HEK293T (cell line): ENCODE measurements around the gene RPS19BP1.

Experiments used
- NFRKB ChIP-seq: fragments of 450-650 bp; IDR thresholded peaks from 2 replicates; pipeline ENCODE4 v1.6.1; 2016; ENCODE audit warnings: mild to moderate bottlenecking, moderate library complexity
- SUZ12 ChIP-seq: fragments of 450-650 bp; IDR thresholded peaks from 2 replicates; pipeline ENCODE4 v1.6.1; 2016; ENCODE audit warnings: mild to moderate bottlenecking
- TARDBP ChIP-seq: fragments of 450-650 bp; IDR thresholded peaks from 2 replicates; pipeline ENCODE4 v1.6.1; 2016
- ZNF384 ChIP-seq: fragments of 450-650 bp; IDR thresholded peaks from 2 replicates; pipeline ENCODE4 v1.6.1; 2016
- TF ChIP-seq, protein P1 (sequence below): fragments of 450-650 bp; IDR thresholded peaks from 2 replicates; pipeline ENCODE4 v1.6.1; 2016

DNA sequence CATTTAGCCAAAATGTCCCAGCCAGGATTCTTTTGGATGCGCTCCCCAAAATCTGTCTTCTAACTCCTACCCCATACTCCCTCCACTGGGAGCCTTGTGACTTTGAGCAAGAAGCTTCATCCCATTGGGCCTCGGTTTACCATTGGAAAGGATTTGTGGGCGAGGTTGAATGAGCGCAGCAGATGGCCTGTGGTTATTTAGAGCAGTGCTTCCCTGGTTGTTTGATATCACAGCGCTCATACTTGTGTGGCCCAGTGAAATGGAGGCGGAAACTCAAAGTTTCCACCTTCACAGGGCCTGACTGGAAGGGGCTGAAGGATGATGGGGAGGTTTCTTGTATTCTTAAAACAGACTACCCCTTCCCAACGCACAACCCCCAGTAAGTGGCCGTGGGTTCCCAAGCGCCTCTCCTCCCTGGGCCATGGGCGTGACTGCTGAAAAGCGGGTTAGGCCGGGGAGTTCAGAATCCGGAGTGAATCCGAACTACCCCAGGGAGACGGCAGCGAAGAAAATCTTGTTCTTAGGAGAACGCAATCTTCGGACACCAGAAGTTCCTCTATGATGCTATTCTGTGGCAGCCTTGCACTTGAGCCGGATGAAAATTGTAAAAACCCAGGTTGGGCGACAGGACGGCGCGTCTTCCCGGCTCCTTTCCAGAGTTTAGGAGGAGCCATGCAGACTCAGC lies 13.4 kb downstream of the RPS19BP1 start:
- TF ChIP-seq TARDBP = no peak
- no peak for TF ChIP-seq SUZ12
- no peak for TF ChIP-seq NFRKB
- no peak for TF ChIP-seq ZNF384
- TF ChIP-seq, protein P1, sequence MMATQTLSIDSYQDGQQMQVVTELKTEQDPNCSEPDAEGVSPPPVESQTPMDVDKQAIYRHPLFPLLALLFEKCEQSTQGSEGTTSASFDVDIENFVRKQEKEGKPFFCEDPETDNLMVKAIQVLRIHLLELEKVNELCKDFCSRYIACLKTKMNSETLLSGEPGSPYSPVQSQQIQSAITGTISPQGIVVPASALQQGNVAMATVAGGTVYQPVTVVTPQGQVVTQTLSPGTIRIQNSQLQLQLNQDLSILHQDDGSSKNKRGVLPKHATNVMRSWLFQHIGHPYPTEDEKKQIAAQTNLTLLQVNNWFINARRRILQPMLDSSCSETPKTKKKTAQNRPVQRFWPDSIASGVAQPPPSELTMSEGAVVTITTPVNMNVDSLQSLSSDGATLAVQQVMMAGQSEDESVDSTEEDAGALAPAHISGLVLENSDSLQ = no peak
